GDM1 (cell line): ENCODE measurements around the gene NDUFA11.
"Not testable (repeated sequence)": the region's sequence is repeated elsewhere in the genome, so short reads cannot be mapped to it uniquely, and the experiment has no call there.

ENCODE experiments used
- DNase-seq: peaks from one replicate; lab custom pipeline; 2025; lab: John Stamatoyannopoulos, UW

Gene NDUFA11

GRCh38 chr19:5889288-5889971, 14.2 kb downstream of the NDUFA11 start:
- DNase-seq, result no peak

DNA sequence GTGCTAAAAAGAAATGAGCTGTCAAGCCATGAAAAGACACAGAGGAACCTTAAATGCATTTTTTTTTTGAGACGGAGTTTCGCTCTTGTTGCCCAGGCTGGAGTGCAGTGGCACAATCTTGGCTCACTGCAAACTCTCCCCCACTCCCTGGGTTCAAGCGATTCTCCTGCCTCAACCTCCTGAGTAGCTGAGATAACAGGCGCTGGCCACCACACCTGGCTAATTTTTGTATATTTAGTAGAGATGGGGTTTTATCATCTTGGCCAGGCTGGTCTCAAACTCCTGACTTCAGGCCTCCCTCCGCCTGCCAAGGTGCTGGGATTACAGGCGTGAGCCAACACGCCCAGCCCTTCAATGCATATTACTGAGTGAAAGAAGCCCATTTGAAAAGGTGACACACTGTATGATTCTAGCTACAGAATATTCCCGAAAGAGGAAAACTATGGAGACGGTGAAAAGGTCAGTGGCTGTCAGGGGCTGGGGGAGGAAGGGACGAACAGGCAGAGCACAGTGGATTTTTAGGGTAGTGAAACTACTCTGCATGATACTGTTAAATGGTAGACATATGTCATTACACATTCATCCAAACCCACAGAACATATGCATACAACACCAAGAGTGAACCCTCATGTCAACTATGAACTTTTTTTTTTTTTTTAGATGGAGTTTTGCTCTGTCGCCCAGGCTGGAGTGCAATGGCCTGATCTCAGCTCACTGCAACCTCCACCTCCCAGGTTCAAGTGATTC, 19.4 kb downstream of the NDUFA11 start:
- not testable (repeated sequence) for DNase-seq

DNA sequence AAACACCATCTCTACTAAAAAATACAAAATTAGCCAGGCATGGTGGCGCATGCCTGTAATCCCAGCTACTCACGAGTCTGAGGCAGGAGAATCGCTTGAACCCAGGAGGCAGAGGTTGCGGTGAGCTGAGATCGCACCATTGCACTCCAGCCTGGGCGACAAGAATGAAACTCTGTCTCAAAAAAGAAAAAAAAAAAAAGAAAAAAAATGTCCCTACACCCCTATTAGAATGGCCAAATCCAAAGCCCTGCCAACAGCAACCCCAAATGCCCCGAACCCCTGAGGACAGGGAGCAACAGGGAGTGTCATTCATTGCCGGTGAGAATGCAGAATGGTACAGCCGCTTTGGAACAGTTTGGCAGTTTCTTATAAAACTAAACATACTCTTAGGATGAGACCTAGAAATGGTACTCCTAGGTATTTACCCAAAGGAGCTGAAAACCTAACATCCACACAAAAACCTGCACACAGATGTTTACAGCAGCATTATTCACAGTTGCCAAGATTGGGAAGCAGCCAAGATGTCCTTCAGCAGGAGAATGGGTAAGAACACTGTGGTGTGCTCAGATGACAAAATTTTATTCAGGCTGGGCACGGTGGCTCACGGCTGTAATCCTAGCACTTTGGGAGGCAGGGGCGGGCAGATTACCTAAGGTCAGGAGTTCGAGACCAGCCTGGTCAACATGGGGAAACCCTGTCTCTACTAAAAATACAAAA, 20.3 kb downstream of the NDUFA11 start:
- DNase-seq, result not testable (repeated sequence)

DNA sequence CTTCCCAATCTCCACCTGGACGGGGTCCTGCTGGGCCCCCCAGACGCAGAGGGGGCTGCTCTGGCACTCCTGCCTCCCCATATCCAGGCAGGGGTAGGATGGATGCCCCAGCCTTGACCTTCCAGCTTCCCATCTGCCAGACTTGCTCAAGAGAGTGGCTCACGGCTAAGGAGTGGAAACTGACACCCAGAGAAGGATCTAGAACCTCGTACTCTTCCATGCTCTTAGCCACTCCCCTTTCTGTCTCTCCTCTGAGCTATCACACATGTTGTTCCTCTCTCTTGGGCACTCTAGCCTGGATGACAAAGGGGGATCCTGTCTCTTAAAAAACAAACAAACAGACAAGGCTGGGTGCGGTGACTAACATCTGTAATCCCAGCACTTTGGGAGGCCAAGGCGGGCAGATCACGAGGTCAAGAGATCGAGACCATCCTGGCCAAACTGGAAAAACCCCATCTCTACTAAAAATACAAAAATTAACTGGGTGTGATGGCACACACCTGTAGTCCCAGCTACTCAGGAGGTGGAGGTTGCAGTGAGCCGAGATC, 21.1 kb downstream of the NDUFA11 start:
- DNase-seq, result no peak

- DNase-seq, result no peak
Measured at GRCh38 chr19:5881543-5882299, 21.9 kb downstream of the NDUFA11 start.

DNA sequence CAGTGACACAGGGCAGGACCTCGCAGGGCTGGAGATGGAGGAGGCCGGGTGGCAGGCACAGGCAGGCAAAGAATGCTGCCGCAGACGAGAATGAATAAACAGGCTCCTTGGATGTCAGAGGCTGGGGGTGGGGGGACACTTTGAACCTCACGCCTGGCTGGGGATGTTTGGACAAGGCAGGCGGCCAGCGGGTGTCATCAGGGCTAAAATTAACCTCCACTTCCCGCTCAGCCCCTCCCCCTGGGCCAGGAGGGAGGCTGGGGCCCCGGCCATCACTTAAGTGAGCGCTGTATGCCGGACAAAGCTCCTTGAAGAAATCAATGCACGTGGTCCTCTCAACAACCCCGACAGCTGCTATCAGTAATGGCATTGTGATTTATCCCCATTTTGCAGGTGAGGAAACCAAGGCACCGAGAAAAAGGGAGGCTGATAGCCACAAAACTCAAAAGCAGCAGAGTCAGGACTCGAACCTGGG, 22.9 kb downstream of the NDUFA11 start:
- DNase-seq, result no peak

DNA sequence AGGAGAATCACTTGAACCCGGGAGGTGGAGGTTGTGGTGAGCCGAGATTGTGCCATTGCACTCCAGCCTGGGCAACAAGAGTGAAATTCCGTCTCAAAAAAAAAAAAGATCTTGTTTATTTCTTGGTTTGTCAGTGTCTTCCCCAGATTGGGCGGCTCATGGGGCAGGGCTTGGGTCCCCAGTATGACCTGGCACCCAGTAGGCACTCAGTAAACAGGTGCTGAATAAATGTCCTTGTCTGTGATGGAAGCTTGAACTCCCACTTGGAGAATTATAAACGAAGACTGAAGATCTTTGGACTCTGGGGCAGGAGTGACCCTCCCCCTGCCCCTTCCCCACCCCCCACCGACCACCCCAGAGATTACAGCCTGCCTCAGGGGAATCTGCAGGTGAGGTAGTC, 23.4 kb downstream of the NDUFA11 start:
- no peak for DNase-seq

DNA sequence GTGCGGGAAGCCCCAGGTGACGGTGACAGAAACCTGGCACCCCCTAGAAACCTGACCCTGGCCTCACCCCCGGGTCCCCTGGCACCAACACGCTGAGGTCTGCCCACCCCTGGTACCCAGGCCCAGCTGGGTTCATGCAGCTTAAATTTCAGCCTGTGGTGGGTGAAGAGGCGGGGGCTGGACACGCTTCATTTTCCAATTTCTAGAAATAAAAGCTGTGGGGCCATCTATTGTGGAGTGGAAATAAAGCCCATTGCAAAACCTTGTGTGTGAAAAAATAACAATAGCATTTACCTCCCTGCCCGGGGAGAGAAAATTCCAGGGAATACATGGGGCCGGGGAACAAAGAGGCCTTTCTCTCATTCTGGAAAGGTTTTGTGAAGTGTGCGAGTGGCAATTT, 25.7 kb downstream of the NDUFA11 start:
- DNase-seq, result no peak

- DNase-seq, result no peak
Measured at GRCh38 chr19:5877427-5877826, 26.2 kb downstream of the NDUFA11 start.

GRCh38 chr19:5874496-5874895, 29.1 kb downstream of the NDUFA11 start:
- DNase-seq, result not testable (repeated sequence)

- DNase-seq, result no peak
Measured at GRCh38 chr19:5873617-5874199, 29.9 kb downstream of the NDUFA11 start.

- no peak for DNase-seq
Measured at GRCh38 chr19:5870986-5871394, 32.6 kb downstream of the NDUFA11 start.

DNA sequence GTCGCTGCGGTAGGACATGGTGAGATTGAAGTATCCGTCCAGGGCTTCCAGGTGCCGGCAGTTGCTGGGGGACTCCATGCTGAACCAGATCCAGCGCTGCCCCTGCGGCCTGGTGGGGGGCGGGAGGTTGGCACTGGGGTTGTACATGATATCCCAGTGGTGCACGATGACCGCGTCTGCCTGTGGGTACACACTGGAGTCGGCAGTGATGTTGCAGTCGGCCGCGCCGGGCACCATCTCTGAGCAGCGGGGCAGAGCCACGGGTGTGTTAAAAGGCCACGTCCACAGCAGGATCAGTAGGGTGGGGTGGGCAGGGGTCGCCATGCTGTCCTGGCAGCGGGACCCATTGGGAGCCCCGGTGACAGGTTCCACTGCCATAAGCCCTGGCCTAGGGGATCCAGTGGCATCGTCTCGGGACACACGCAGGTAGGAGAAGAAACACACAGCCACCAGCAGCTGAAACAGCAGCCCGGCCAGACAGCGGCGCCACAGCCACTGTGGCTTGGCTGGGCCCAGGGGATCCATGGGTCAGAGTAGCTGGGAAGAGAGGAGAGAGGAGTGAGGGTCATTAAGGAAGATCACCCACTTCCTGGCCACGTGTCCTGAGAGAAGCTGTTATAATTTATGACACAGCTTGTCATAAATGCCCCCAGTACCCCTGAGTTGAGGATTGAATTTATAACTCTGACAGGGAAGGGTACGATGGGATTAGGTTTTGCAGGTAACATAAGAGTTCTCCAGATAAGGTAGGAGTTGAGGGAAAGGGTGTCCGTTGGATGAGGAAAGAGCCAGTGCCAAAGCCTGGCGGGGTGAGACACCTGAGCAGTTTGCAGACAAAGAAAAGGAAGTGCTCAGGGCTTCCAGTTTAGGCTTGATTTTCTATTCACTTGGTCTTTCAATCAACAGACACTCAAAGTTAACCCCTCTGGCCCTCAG, 36.1 kb downstream of the NDUFA11 start:
- no peak for DNase-seq

DNA sequence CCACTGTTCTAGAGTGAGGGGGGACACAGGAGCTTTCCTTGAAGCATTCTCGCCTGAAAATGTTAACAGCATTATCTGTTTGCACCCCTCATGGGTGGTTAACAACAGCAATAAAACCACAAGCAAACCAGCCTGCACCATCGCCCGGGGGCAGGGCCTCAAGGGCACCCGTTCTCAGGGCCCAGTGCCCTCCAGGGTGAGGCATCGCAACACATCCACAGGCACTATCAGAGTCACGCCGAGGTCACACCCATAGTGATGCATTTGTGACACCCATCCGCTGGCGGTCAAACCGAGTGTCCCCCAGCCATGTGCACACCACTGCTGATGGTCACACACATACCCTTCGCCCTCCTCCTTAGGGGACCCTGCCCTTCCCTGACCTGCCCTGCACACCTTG, 37.8 kb downstream of the NDUFA11 start:
- DNase-seq, result no peak

- no peak for DNase-seq
Measured at GRCh38 chr19:5864725-5865486, 38.7 kb downstream of the NDUFA11 start.

- no peak for DNase-seq
Measured at GRCh38 chr19:5864013-5864720, 39.4 kb downstream of the NDUFA11 start.

DNA sequence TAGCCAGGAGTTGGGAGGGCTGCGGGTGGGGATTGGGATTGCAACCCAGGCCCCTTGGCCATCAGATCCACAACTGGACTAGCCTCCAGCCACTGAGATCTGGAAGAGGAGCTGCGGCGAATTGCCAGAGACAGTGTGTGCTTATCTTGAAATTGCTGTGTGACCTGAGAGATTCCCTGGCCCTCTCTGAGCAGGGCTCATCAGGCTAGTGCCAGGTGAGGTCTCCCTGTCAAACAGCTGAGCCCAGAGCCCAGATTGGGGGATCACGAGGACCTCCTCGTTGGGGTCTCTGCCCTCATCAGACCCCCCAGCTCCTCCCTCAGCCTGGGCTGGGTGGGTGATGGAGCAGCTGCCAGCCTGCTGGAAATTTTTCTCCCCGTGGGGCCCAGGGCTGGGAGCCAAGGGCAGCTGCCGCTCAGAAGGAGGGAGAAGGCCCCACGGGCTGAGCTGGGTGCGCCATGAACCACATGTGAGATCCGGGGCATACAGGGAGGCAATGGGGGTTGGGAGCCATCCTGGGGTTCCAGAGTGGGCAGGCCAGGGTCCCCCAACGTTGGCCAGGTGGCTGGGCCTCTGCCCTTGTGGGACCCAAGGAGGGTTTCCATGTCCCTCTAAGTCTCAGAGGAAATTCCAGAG, 40.4 kb downstream of the NDUFA11 start:
- DNase-seq, result no peak
